Suprapubic skin (tissue), 4 donors: ENCODE measurements around the gene CCDC57.
"Not testable (repeated sequence)": the region's sequence is repeated elsewhere in the genome, so short reads cannot be mapped to it uniquely, and the experiment has no call there.

Source experiments
- POLR2A ChIP-seq, 2 donors: fragments of 450-650 bp; IDR thresholded peaks; one replicate each; pipeline ENCODE4 v1.6.1; 2017; ENCODE audit warnings: antibody characterized with exemption in 2 of 2, mild to moderate bottlenecking in 2 of 2, moderate library complexity in 2 of 2
- POLR2AphosphoS5 ChIP-seq, 3 donors: sonication (generic); formaldehyde crosslinking; IDR thresholded peaks; one replicate each; pipeline ENCODE4 v1.6.1; 2017; ENCODE audit warnings: antibody characterized with exemption in 3 of 3
- TF ChIP-seq, protein P1 (sequence below), 2 donors: fragments of 200-600 bp in 1 of 2; fragments of 450-650 bp in 1 of 2; sonication (generic) in 1 of 2; IDR thresholded peaks; one replicate each; pipeline ENCODE4 v1.5.1; 2016 to 2019; ENCODE audit warnings: antibody characterized with exemption in 2 of 2, mild to moderate bottlenecking in 1 of 2, moderate library complexity in 1 of 2

DNA sequence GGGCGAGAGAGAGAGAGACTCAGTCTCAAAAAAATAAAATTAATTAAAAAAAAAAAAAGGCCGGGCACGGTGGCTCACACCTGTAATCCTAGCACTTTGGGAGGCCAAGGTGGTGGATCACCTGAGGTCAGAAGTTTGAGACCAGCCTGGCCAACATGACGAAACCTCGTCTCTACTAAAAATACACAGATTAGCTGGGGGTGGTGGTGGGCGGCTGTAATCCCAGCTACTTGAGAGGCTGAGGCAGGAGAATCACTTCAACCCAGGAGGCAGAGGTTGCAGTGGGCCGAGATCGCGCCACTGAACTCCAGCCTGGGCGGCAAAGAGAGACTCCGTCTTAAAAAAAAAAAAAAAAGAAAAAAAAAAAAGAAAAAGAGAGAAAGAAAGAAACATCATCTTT, 2.0 kb downstream of the CCDC57 start:
- not testable (repeated sequence) for TF ChIP-seq POLR2A, POLR2AphosphoS5 (IDR thresholded peaks at IDR 0.05)
- TF ChIP-seq, protein P1, sequence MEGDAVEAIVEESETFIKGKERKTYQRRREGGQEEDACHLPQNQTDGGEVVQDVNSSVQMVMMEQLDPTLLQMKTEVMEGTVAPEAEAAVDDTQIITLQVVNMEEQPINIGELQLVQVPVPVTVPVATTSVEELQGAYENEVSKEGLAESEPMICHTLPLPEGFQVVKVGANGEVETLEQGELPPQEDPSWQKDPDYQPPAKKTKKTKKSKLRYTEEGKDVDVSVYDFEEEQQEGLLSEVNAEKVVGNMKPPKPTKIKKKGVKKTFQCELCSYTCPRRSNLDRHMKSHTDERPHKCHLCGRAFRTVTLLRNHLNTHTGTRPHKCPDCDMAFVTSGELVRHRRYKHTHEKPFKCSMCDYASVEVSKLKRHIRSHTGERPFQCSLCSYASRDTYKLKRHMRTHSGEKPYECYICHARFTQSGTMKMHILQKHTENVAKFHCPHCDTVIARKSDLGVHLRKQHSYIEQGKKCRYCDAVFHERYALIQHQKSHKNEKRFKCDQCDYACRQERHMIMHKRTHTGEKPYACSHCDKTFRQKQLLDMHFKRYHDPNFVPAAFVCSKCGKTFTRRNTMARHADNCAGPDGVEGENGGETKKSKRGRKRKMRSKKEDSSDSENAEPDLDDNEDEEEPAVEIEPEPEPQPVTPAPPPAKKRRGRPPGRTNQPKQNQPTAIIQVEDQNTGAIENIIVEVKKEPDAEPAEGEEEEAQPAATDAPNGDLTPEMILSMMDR (IDR thresholded peaks at IDR 0.05) = not testable (repeated sequence)
